Panc1 (cell line): Measurements from ENCODE around the gene IL18RAP. TPM values are rescaled to one million over a fixed set of nuclear protein-coding genes. Genes with fewer than 3 reads are reported as not detected.

ENCODE experiments used
- ATAC-seq: fragments of 200-7000 bp; cut with Tn5 transposase; 2 replicates; pipeline ENCODE4 v1.9.1; 2020; ENCODE audit warnings: mild to moderate bottlenecking, moderate library complexity
- BruUV-seq: library from RNA; stranded (reverse); fragments of 400-500 nt; replicated peaks from 2 replicates; lab custom pipeline; 2021; lab: Mats Ljungman, UMichigan
- CTCF ChIA-PET: fragments of 300-600 bp; sonication (Branson Sonifier 250); formaldehyde crosslinking; loops from one replicate; lab custom pipeline; 2022; ENCODE audit warnings: antibody characterized with exemption; lab: Charles Lee
- POLR2A ChIA-PET: fragments of 300-600 bp; sonication (Branson Sonifier 250); formaldehyde crosslinking; loops from one replicate; lab custom pipeline; 2022; ENCODE audit warnings: antibody characterized with exemption; lab: Charles Lee
- DNase-seq: peaks from one replicate; pipeline ENCODE4 v3.0.0-alpha.2; 2010; ENCODE audit warnings: low read depth, low spot score
- H3K27ac ChIP-seq: 2 replicates; pipeline ENCODE4 v1.5.1; 2011; ENCODE audit warnings: mild to moderate bottlenecking, low read length, inconsistent platforms
- H3K27me3 ChIP-seq: fragments of 200-500 bp; sonication (Bioruptor generic); 2 replicates; pipeline ENCODE4 v1.6.0; 2014; ENCODE audit warnings: low read length, inconsistent platforms; ENCODE audit not compliant: control insufficient read depth, insufficient read depth
- H3K36me3 ChIP-seq: fragments of 200-500 bp; sonication (Bioruptor generic); 2 replicates; pipeline ENCODE4 v1.5.1; 2014; ENCODE audit warnings: inconsistent platforms, mild to moderate bottlenecking, low read length, moderate library complexity; ENCODE audit not compliant: control insufficient read depth, insufficient read depth
- H3K4me1 ChIP-seq: 2 replicates; pipeline ENCODE4 v1.5.1; 2011; ENCODE audit warnings: inconsistent platforms, mild to moderate bottlenecking, low read length, moderate library complexity; ENCODE audit not compliant: control insufficient read depth, insufficient read depth
- H3K4me3 ChIP-seq, 2 experiments: 2 replicates each; pipeline ENCODE4 v1.5.1; 2011 to 2012; ENCODE audit warnings: low read depth in 2 of 2, low read length in 2 of 2, mild to moderate bottlenecking in 2 of 2, inconsistent platforms in 1 of 2, moderate library complexity in 1 of 2
- H3K9me3 ChIP-seq: fragments of 200-500 bp; sonication (Bioruptor generic); 2 replicates; pipeline ENCODE4 v1.5.1; 2014; ENCODE audit warnings: low read depth, mild to moderate bottlenecking, inconsistent platforms, low read length, moderate library complexity; ENCODE audit not compliant: control insufficient read depth, insufficient read depth
- CTCF ChIP-seq: fragments of 450-650 bp; IDR thresholded peaks from 2 replicates; pipeline ENCODE4 v1.5.1; 2017; ENCODE audit warnings: mild to moderate bottlenecking
- POLR2AphosphoS5 ChIP-seq: IDR thresholded peaks from 2 replicates; pipeline ENCODE4 v1.6.1; 2012; ENCODE audit warnings: mild to moderate bottlenecking, low read depth, low read length, moderate library complexity
- REST ChIP-seq, 2 experiments: IDR thresholded peaks; 2 replicates each; pipeline ENCODE4 v1.6.1; 2011 to 2012; ENCODE audit warnings: low read depth in 2 of 2, control low read depth in 1 of 2, low read length in 1 of 2, mild to moderate bottlenecking in 1 of 2, moderate library complexity in 1 of 2; ENCODE audit not compliant: insufficient read depth in 1 of 2
- SIN3A ChIP-seq: IDR thresholded peaks from 2 replicates; pipeline ENCODE4 v1.6.1; 2012; ENCODE audit warnings: low read depth, mild to moderate bottlenecking, low read length, moderate library complexity, borderline replicate concordance; ENCODE audit not compliant: insufficient read depth
- TCF7L2 ChIP-seq: IDR thresholded peaks from 2 replicates; pipeline ENCODE4 v1.6.1; 2011; ENCODE audit warnings: mild to moderate bottlenecking, low read depth, low read length, inconsistent platforms
- in situ Hi-C: cut with HindIII; loops from 2 replicates; pipeline ENCODE4 v1.10.0; 2016; ENCODE audit warnings: low sequenced_read_pairs, low pct_unique_long_range_greater_than_20kb
- intact Hi-C: fragments of 100-400 bp; cut with micrococcal nuclease; formaldehyde crosslinking; loops from one replicate; pipeline ENCODE4 v1.10.0; 2022; ENCODE audit not compliant: unreplicated experiment
- total RNA-seq: library from RNA; stranded (reverse); gene quantifications from one replicate; pipeline ENCODE4 v1.2.1, GENCODE V29; 2021; ENCODE audit not compliant: unreplicated experiment

Gene IL18RAP
- total RNA-seq, 1 experiment from 2014 or later = not detected

- BruUV-seq = no TSS peak
- DNase-seq (no peak), ATAC-seq (no peak)
- intact Hi-C loops (no loop called here), in situ Hi-C loops (no loop called here)
- H3K9me3 ChIP-seq = no peaks in the 10 kb centered on the region
- no peaks in the 10 kb centered on the region for H3K4me1 ChIP-seq
- TF ChIP-seq REST (IDR thresholded peaks at IDR 0.05; ENCODE audit: insufficient read depth in 1 of 2, low read depth in 2 of 2, low read length in 1 of 2) = no peak
- TF ChIP-seq POLR2AphosphoS5 = no peak
- TF ChIP-seq TCF7L2 = no peak
- TF ChIP-seq CTCF = no peak
- TF ChIP-seq SIN3A = no peak
- no peaks in the 10 kb centered on the region for H3K36me3 ChIP-seq
- CTCF ChIA-PET = no interaction called here
- peaks cover 13% of the 10 kb centered on the region for H3K27me3 ChIP-seq
- POLR2A ChIA-PET = no interaction called here
- no peak overlapping the region for H3K4me3 ChIP-seq
- no peak overlapping the region for H3K27ac ChIP-seq
These were observed 1.8 kb downstream of the IL18RAP start for GRCh38 chr2:102424754-102425153.

GRCh38 chr2:102425441-102426132 is 2.6 kb downstream of the IL18RAP start:
- Histone ChIP-seq H3K27me3 (peaks cover 8% of the 10 kb centered on the region; the same call in 1 of the 2 replicates), H3K36me3 (no peaks in the 10 kb centered on the region), H3K4me3 (no peak overlapping the region), H3K9me3 (no peaks in the 10 kb centered on the region), H3K27ac (no peak overlapping the region), H3K4me1 (no peaks in the 10 kb centered on the region)
- CTCF ChIA-PET = no interaction called here
- DNase-seq (no peak), ATAC-seq (no peak)
- intact Hi-C loops = no loop called here
- POLR2A ChIA-PET = no interaction called here
- no peak for TF ChIP-seq REST (IDR thresholded peaks at IDR 0.05; ENCODE audit: insufficient read depth in 1 of 2, low read depth in 2 of 2, low read length in 1 of 2)
- TF ChIP-seq CTCF = no peak
- in situ Hi-C loops = no loop called here
- BruUV-seq = no TSS peak
